Measurements from ENCODE around the gene BAX. TPM values are rescaled to one million over a fixed set of nuclear protein-coding genes. Genes with fewer than 3 reads are reported as not detected.

Gene BAX
- total RNA-seq, 1 experiment from 2014 or later = 141 TPM

- Mint-ChIP-seq H3K27me3 (ENCODE audit: unreplicated experiment) (no peaks in the 10 kb centered on the region), H3K4me3 (ENCODE audit: low read depth, unreplicated experiment) (peak overlapping the region; percentile 98), H3K27ac (ENCODE audit: unreplicated experiment) (peak overlapping the region; percentile 99), H3K9me3 (ENCODE audit: low read depth, unreplicated experiment) (no peaks in the 10 kb centered on the region), H3K4me1 (ENCODE audit: low read depth, unreplicated experiment) (peaks cover 31% of the 10 kb centered on the region), H3K36me3 (ENCODE audit: insufficient read depth, unreplicated experiment) (peaks cover 82% of the 10 kb centered on the region)
- CTCF ChIA-PET = interaction anchor here (0.6 to 1.4 kb wide), 2 partner anchors 9 to 26 kb away, joined by 3 to 4 read pairs; partner anchors contain the start of genes GYS1 and RUVBL2
- BruUV-seq (replicated peaks) = no TSS peak
- intact Hi-C loops (cut with micrococcal nuclease; ENCODE audit: unreplicated experiment) = loop anchor here (5.0 kb wide), 1 partner anchor 330 kb away; the partner anchor contains the start of gene DBP
- no peak for TF ChIP-seq CTCF (IDR thresholded peaks at IDR 0.05; ENCODE audit: unreplicated experiment)
- no peak for DNase-seq
Observed at GRCh38 chr19:48967346-48968178, 12.9 kb downstream of the BAX start.

GRCh38 chr19:48968179-48968661 is 13.5 kb downstream of the BAX start:
- H3K9me3 Mint-ChIP-seq (ENCODE audit: low read depth, unreplicated experiment) = no peaks in the 10 kb centered on the region
- DNase-seq = no peak
- H3K4me3 Mint-ChIP-seq (ENCODE audit: low read depth, unreplicated experiment) = peak overlapping the region; percentile 98
- TSS peak; percentile 10 for BruUV-seq (replicated peaks)
- no peaks in the 10 kb centered on the region for H3K27me3 Mint-ChIP-seq (ENCODE audit: unreplicated experiment)
- peaks cover 25% of the 10 kb centered on the region for H3K4me1 Mint-ChIP-seq (ENCODE audit: low read depth, unreplicated experiment)
- H3K36me3 Mint-ChIP-seq (ENCODE audit: insufficient read depth, unreplicated experiment) = peaks cover 75% of the 10 kb centered on the region
- peak overlapping the region; percentile 99 for H3K27ac Mint-ChIP-seq (ENCODE audit: unreplicated experiment)
- no peak for TF ChIP-seq CTCF (IDR thresholded peaks at IDR 0.05; ENCODE audit: unreplicated experiment)
- intact Hi-C loops (cut with micrococcal nuclease; ENCODE audit: unreplicated experiment) = loop anchor here (5.0 kb wide), 1 partner anchor 331 kb away; the partner anchor contains the start of gene DBP
- CTCF ChIA-PET = no interaction called here

GRCh38 chr19:48968813-48969218 is 14.1 kb downstream of the BAX start:
- DNase-seq = no peak
- CTCF ChIA-PET = no interaction called here
- no peak for TF ChIP-seq CTCF (IDR thresholded peaks at IDR 0.05; ENCODE audit: unreplicated experiment)
- Mint-ChIP-seq H3K27ac (ENCODE audit: unreplicated experiment) (no peak overlapping the region), H3K4me3 (ENCODE audit: low read depth, unreplicated experiment) (no peak overlapping the region), H3K4me1 (ENCODE audit: low read depth, unreplicated experiment) (peaks cover 19% of the 10 kb centered on the region), H3K36me3 (ENCODE audit: insufficient read depth, unreplicated experiment) (peaks cover 72% of the 10 kb centered on the region), H3K9me3 (ENCODE audit: low read depth, unreplicated experiment) (no peaks in the 10 kb centered on the region), H3K27me3 (ENCODE audit: unreplicated experiment) (no peaks in the 10 kb centered on the region)
- intact Hi-C loops (cut with micrococcal nuclease; ENCODE audit: unreplicated experiment) = loop anchor here (5.0 kb wide), 1 partner anchor 332 kb away; the partner anchor contains the start of gene DBP
- no TSS peak for BruUV-seq (replicated peaks)

- Mint-ChIP-seq H3K27me3 (ENCODE audit: unreplicated experiment) (no peaks in the 10 kb centered on the region), H3K27ac (ENCODE audit: unreplicated experiment) (no peak overlapping the region), H3K9me3 (ENCODE audit: low read depth, unreplicated experiment) (no peaks in the 10 kb centered on the region), H3K4me1 (ENCODE audit: low read depth, unreplicated experiment) (peaks cover 12% of the 10 kb centered on the region), H3K36me3 (ENCODE audit: insufficient read depth, unreplicated experiment) (peaks cover 72% of the 10 kb centered on the region), H3K4me3 (ENCODE audit: low read depth, unreplicated experiment) (no peak overlapping the region)
- no peak for DNase-seq
- TF ChIP-seq CTCF (IDR thresholded peaks at IDR 0.05; ENCODE audit: unreplicated experiment) = no peak
- BruUV-seq (replicated peaks) = no TSS peak
- CTCF ChIA-PET = interaction anchor here (1.1 to 2.3 kb wide), 4 partner anchors 24 to 174 kb away, joined by 3 to 17 read pairs (median 13); partner anchors contain the start of genes GYS1, HSD17B14 and RUVBL2
- intact Hi-C loops (cut with micrococcal nuclease; ENCODE audit: unreplicated experiment) = loop anchor here (2.0 to 5.0 kb wide), 2 partner anchors 175 to 332 kb away; partner anchors contain the start of gene DBP
Observed at GRCh38 chr19:48969276-48970138, 14.8 kb downstream of the BAX start.
